Karpas-422 (cell line): ENCODE results near the gene DUSP18. TPM values are rescaled to one million over a fixed set of nuclear protein-coding genes. Genes with fewer than 3 reads are reported as not detected.
"Not testable (repeated sequence)": the region's sequence is repeated elsewhere in the genome, so short reads cannot be mapped to it uniquely, and the experiment has no call there.

Experiments used
- DNase-seq: peaks from one replicate; pipeline ENCODE4 v3.0.0-alpha.2; 2015
- H2AFZ ChIP-seq: fragments of 200-600 bp; sonication (generic); 2 replicates; pipeline ENCODE4 v1.6.1; 2014; ENCODE audit warnings: antibody characterized with exemption, low read length, mixed read lengths
- H3K27ac ChIP-seq: fragments of 200-600 bp; sonication (generic); 2 replicates; pipeline ENCODE4 v1.5.1; 2014; ENCODE audit warnings: mild to moderate bottlenecking, low read length, moderate library complexity
- H3K27me3 ChIP-seq: fragments of 200-600 bp; sonication (generic); 2 replicates; pipeline ENCODE4 v1.6.1; 2014; ENCODE audit warnings: low read length, mixed read lengths
- H3K36me3 ChIP-seq: fragments of 200-600 bp; sonication (generic); 2 replicates; pipeline ENCODE4 v1.6.1; 2014; ENCODE audit warnings: low read length, mixed read lengths; ENCODE audit not compliant: insufficient read depth
- H3K4me1 ChIP-seq: fragments of 200-600 bp; sonication (generic); 2 replicates; pipeline ENCODE4 v1.6.1; 2014; ENCODE audit warnings: mild to moderate bottlenecking, low read length, mixed read lengths
- H3K4me2 ChIP-seq: fragments of 200-600 bp; sonication (generic); 2 replicates; pipeline ENCODE4 v1.6.1; 2014; ENCODE audit warnings: low read length, low read depth, mild to moderate bottlenecking; ENCODE audit not compliant: poor library complexity, severe bottlenecking
- H3K4me3 ChIP-seq: fragments of 200-600 bp; sonication (generic); 2 replicates; pipeline ENCODE4 v1.5.1; 2014; ENCODE audit warnings: mild to moderate bottlenecking, antibody characterized with exemption, low read length, mixed read lengths
- H3K79me2 ChIP-seq: fragments of 200-600 bp; sonication (generic); 2 replicates; pipeline ENCODE4 v1.6.1; 2014; ENCODE audit warnings: mild to moderate bottlenecking, low read length, mixed read lengths
- H3K9ac ChIP-seq: fragments of 200-600 bp; sonication (generic); 2 replicates; pipeline ENCODE4 v1.6.0; 2014; ENCODE audit warnings: low read length
- H3K9me2 ChIP-seq: fragments of 200-600 bp; sonication (generic), shearing (Covaris generic); replicated peaks from 2 replicates; pipeline ENCODE4 v1.6.0; 2014; ENCODE audit warnings: mild to moderate bottlenecking, low read length, moderate library complexity; ENCODE audit not compliant: insufficient read depth
- H3K9me3 ChIP-seq: fragments of 300-700, 200-600 bp; sonication (generic); 2 replicates; pipeline ENCODE4 v1.6.1; 2014; ENCODE audit warnings: low read length, mixed read lengths
- H4K20me1 ChIP-seq: fragments of 200-600 bp; sonication (generic); 2 replicates; pipeline ENCODE4 v1.6.1; 2014; ENCODE audit warnings: mild to moderate bottlenecking, antibody characterized with exemption, low read length, low read depth; ENCODE audit not compliant: insufficient read depth
- total RNA-seq: library from RNA; depleted of rRNA; stranded (reverse); fragments of >200 nt; shearing (Covaris generic); gene quantifications from 2 replicates; pipeline ENCODE4 v1.2.3, GENCODE V29; 2014; ENCODE audit warnings: low replicate concordance

Gene DUSP18
- total RNA-seq, 1 experiment from 2014 or later = 11.2 TPM

DNA sequence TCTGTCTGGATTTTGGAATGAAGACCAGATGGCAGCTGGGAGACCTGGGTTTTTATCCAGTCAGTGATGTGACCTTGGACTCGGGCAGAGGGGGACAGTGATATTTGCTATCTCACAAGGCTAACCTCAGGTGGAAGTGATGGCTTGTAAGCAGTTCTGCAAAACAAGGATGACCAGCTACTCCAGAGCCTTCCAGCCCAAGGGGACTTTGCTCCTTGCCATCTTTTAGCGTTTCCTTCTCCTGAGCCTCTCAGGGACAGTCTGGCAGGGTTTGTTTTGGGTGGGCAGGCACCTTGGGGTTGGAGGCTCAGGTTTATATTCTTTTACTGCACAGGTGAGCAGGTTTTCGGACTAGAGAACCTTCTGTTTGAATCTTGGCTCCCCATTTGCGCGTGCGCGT lies 17.5 kb upstream of the DUSP18 start:
- no peak for DNase-seq
- no peaks in the 10 kb centered on the region for H3K9me2 ChIP-seq
- no peaks in the 10 kb centered on the region for H3K9me3 ChIP-seq
- no peak overlapping the region for H3K27ac ChIP-seq
- H3K36me3 ChIP-seq = no peaks in the 10 kb centered on the region
- H3K4me2 ChIP-seq = no peak overlapping the region
- H3K4me3 ChIP-seq = no peak overlapping the region
- no peaks in the 10 kb centered on the region for H3K79me2 ChIP-seq
- no peaks in the 10 kb centered on the region for H4K20me1 ChIP-seq
- H2AFZ ChIP-seq = no peak overlapping the region
- no peak overlapping the region for H3K9ac ChIP-seq
- H3K27me3 ChIP-seq = no peaks in the 10 kb centered on the region
- H3K4me1 ChIP-seq = no peaks in the 10 kb centered on the region

DNA sequence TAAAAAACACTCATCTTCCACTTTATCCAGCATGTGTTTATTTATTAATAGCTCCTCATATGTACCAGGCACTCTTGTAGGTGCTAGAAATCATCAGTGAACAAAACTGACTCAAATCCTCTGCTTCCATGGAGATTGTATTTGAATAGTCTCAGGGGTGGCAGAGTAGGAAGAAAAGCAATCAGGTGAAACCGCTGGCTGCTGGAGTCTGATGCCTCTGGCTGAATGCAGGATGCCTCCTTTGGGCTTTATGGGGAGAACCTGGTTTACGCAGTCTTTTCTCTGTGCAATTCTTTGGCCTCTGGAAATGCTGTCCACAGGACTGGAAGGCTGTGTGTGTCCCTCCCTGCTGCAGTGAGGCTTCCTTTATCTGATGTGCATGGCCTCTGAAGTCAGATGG lies 14.2 kb upstream of the DUSP18 start:
- Histone ChIP-seq H3K79me2 (no peaks in the 10 kb centered on the region), H3K27ac (no peak overlapping the region), H3K36me3 (no peaks in the 10 kb centered on the region), H3K4me1 (no peaks in the 10 kb centered on the region), H3K4me2 (no peak overlapping the region), H3K9me3 (no peaks in the 10 kb centered on the region), H2AFZ (no peak overlapping the region), H4K20me1 (no peaks in the 10 kb centered on the region), H3K4me3 (no peak overlapping the region), H3K9ac (no peak overlapping the region), H3K27me3 (no peaks in the 10 kb centered on the region), H3K9me2 (no peaks in the 10 kb centered on the region)
- DNase-seq = no peak

DNA sequence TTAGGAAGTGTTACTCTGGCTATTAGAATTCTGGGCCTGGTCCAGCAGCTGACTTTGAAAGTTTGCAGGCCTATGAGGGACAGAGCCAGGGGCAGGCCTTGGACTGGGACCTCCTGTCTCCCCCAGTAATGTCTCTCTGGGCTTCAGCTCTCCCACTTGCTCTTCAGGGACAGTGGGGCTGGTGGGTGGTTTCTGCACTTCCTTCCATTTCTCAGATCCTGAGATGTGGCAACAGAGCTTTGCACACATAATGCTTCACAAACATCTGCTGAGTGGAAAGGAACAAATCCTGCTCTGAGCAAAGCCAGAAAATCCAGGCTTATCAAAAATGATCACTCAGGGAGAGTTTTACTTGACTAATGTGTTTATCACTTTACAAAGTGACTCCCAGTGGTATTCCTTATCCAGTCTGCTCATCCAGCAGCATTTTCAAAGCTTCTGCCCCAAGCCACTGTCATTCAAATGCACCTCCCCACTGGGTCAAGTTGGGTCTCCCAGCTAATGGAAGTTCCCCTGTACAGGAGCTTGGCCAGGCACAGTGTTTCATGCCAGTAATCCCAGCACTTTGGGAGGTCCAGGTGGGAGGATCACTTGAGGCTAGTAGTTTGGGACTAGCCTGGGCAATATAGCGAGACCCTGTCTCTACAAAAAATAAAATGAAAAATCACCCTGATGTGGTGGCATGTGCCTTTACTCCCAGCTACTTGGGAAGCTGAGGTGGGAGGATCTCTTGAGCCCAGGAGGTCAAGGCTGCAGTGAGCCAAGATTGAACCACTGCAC lies 13.5 kb upstream of the DUSP18 start:
- H3K9me2 ChIP-seq = no peaks in the 10 kb centered on the region
- H3K27ac ChIP-seq = no peak overlapping the region
- no peaks in the 10 kb centered on the region for H3K27me3 ChIP-seq
- no peaks in the 10 kb centered on the region for H4K20me1 ChIP-seq
- H3K9ac ChIP-seq = no peak overlapping the region
- DNase-seq = no peak
- no peaks in the 10 kb centered on the region for H3K9me3 ChIP-seq
- H3K36me3 ChIP-seq = no peaks in the 10 kb centered on the region
- H2AFZ ChIP-seq = no peak overlapping the region
- no peaks in the 10 kb centered on the region for H3K79me2 ChIP-seq
- H3K4me1 ChIP-seq = no peaks in the 10 kb centered on the region
- no peak overlapping the region for H3K4me3 ChIP-seq
- no peak overlapping the region for H3K4me2 ChIP-seq

DNA sequence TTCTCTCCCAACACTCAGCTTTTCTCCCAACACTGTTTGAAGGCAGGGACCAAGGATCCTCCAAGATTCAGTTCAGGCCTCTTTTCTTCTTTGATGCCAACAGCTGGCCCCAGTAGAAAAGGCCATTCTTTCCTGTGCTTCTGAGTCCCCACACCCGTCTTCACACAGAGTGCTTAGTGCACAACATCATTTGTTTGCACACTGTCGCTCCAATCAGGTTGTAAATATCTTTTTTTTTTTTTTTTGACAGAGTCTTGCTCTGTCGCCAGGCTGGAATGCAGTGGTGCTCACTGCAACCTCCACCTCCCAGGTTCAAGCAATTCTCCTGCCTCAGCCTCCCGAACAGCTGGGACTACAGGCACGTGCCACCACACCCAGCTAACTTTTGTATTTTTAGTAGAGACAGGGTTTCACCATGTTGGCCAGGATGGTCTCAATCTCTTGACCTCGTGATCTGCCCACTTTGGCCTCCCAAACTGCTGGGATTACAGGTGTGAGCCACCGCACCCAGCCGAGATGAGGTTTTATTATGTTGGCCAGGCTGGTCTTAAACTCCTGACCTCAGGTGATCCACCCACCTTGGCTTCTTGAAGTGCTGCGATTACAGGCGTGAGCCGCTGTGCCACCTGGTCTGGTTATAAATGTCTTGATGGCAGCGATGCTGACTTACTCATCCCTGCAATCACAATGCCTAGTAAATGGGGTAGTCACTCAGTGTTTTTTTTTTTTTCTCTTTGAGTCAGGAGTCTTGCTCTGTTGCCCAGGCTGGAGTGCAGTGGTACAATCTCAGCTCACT lies 12.4 kb upstream of the DUSP18 start:
- H2AFZ ChIP-seq, H3K9ac ChIP-seq, H3K79me2 ChIP-seq, H3K4me3 ChIP-seq, H4K20me1 ChIP-seq, H3K9me2 ChIP-seq, H3K27ac ChIP-seq, H3K9me3 ChIP-seq, H3K36me3 ChIP-seq, DNase-seq, H3K27me3 ChIP-seq, H3K4me2 ChIP-seq, H3K4me1 ChIP-seq: not testable (repeated sequence)

DNA sequence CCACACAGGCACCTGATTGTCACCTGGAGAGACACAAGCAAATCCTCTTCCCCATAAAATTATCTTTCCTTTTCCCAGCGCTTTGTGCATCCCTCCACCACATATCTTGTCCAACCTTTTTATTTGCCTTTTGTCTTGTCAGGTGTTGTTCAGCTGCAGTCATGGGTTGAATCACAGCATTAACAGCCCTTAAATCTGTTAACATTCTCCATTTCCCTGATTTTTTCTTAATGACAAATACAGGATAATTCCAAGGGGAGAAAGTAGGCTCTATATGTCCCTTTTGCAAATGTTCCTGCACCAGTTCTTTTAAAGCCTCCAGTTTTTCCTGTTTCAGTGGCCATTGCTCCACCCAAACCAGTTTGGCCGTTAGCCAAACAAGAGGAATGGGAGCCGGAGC lies 8.9 kb upstream of the DUSP18 start:
- H3K4me2 ChIP-seq, H3K9ac ChIP-seq: not testable (repeated sequence)

DNA sequence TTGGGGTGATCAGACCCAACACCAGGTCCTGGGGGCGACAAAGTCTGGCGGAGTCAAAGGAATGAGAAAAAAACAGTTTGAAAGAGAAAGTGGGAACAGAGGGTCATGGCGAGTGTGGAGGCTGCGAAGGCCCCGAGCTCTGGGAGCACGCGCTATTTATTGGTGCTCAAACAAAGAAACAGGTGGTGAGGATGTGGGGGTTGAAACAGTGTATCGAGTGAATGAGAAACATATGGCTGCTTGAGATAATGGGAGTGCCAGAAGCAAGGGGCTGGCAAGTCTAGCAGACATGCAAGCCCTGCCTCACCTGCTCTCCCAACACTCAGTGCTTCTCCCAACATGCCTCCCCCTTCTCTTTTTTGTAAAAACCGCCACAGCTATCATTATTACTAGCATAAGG lies 7.8 kb upstream of the DUSP18 start:
- Histone ChIP-seq H3K27ac (no peak overlapping the region), H3K79me2 (no peaks in the 10 kb centered on the region), H3K4me2 (no peak overlapping the region), H3K4me3 (no peak overlapping the region), H4K20me1 (no peaks in the 10 kb centered on the region), H3K9ac (no peak overlapping the region), H2AFZ (no peak overlapping the region), H3K4me1 (no peaks in the 10 kb centered on the region), H3K9me2 (no peaks in the 10 kb centered on the region), H3K9me3 (no peaks in the 10 kb centered on the region), H3K27me3 (no peaks in the 10 kb centered on the region), H3K36me3 (no peaks in the 10 kb centered on the region)
- no peak for DNase-seq

More for the DNA sequence above, 8.9 kb upstream of the DUSP18 start:
- not testable (repeated sequence) for H3K79me2 ChIP-seq, H3K9me2 ChIP-seq, H3K27me3 ChIP-seq, DNase-seq, H3K4me1 ChIP-seq, H3K36me3 ChIP-seq, H2AFZ ChIP-seq, H4K20me1 ChIP-seq, H3K27ac ChIP-seq, H3K4me3 ChIP-seq, H3K9me3 ChIP-seq

DNA sequence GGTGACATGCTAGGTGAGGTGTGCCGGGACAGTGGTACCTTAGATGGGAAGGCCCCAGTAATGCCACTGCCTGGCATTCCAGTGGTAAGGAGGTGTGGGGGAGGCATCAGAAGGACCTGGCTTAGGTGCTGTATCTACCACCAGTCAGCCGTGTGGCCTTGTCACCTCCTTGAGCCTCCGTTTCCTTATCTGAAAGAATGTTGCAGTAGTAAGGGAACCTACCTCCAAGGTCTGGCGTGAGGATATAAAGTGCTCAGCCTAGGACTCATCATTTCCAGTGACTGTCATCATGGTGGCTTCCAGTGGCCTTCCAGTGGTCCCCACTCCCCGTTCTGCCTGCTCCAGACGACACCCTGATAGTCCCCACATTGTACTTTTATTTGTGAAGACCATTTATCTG lies 6.8 kb upstream of the DUSP18 start:
- Histone ChIP-seq H3K4me1 (no peaks in the 10 kb centered on the region), H3K27me3 (no peaks in the 10 kb centered on the region), H3K9me2 (no peaks in the 10 kb centered on the region), H3K9ac (no peak overlapping the region), H3K4me3 (no peak overlapping the region), H3K36me3 (no peaks in the 10 kb centered on the region), H3K4me2 (no peak overlapping the region), H2AFZ (no peak overlapping the region), H3K9me3 (no peaks in the 10 kb centered on the region), H3K27ac (no peak overlapping the region), H4K20me1 (no peaks in the 10 kb centered on the region), H3K79me2 (no peaks in the 10 kb centered on the region)
- no peak for DNase-seq

DNA sequence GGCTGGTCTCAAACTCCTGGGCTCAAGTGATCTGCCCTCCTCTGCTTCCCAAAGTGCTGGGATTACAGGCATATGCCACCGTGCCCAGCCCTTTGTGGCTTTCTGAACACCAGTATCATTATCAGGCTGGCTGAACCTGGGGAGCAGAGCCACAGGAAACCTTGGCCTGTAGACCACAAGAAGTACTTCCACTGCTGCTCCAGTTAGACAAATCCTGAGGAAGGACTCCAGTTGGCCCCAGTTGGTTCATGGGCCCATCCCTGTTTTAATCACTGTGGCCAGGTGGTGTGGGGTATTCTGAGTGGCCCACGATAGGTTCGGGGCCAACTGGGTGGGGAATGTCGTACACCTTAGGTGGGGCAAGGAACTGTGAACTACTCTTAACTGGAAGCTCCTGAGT lies 5.5 kb upstream of the DUSP18 start:
- Histone ChIP-seq H3K27ac (no peak overlapping the region), H3K4me2 (no peak overlapping the region), H3K79me2 (no peaks in the 10 kb centered on the region), H2AFZ (no peak overlapping the region), H3K4me3 (no peak overlapping the region), H3K9me3 (no peaks in the 10 kb centered on the region), H3K9me2 (no peaks in the 10 kb centered on the region), H3K9ac (no peak overlapping the region), H4K20me1 (no peaks in the 10 kb centered on the region), H3K36me3 (no peaks in the 10 kb centered on the region), H3K27me3 (no peaks in the 10 kb centered on the region), H3K4me1 (peaks cover 1% of the 10 kb centered on the region)
- DNase-seq = no peak
